ENCODE results near the gene APOL4.
"Not testable (repeated sequence)": the region's sequence is repeated elsewhere in the genome, so short reads cannot be mapped to it uniquely, and the experiment has no call there.

APOL4 gene

GRCh38 chr22:36201630-36202319 is at the start of gene APOL4:
Gene APOL4 (minus strand): TSS chr22:36201809. CDS start chr22:36201734, 75 bp downstream.
- ATAC-seq (replicated peaks) (no peak), DNase-seq (no peak)
- no peaks in the 10 kb centered on the region for H3K9me3 Mint-ChIP-seq
- H3K4me1 Mint-ChIP-seq, result peaks cover 15 to 23% of the 10 kb centered on the region in 2 donors
- no peak within 1 kb of the TSS for H3K4me3 Mint-ChIP-seq
- no peaks in the 10 kb centered on the region for H3K36me3 Mint-ChIP-seq
- H3K27me3 Mint-ChIP-seq, result peaks cover 18 to 25% of the 10 kb centered on the region in 2 donors
- H3K27ac Mint-ChIP-seq, result no peak within 1 kb of the TSS

- Mint-ChIP-seq H3K4me1 (peaks cover 28 to 35% of the 10 kb centered on the region in 2 donors), H3K27ac (peak overlapping the region; percentile 66), H3K36me3 (peaks cover 12 to 13% of the 10 kb centered on the region in 2 donors)
- H3K4me3 Mint-ChIP-seq; H3K27me3 Mint-ChIP-seq; ATAC-seq (replicated peaks); DNase-seq; H3K9me3 Mint-ChIP-seq: not testable (repeated sequence)
Measured at GRCh38 chr22:36250292-36250960, 48.8 kb upstream of the APOL4 start.

DNA sequence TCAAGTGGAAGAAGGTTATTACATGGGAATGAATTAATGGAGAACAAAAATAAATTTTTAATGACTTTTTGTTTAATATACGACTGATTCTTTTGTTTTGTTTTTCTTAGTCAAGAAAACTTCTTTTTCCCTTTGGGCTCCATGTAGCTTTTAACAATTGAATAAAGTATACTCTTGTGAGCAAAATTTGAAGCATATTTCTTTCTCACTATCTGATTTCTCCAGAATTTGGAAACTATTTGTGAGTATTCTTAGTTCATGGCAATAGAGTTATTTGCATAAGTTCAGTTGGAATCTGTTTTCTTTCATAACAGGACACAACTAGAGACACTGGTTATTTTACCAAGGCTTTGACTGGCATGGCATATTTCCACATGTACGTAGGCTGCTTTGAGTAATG is 47.6 kb upstream of the APOL4 start:
- H3K27ac Mint-ChIP-seq, result no peak overlapping the region
- no peak overlapping the region for H3K4me3 Mint-ChIP-seq
- peaks cover 4 to 6% of the 10 kb centered on the region in 2 donors for H3K9me3 Mint-ChIP-seq
- DNase-seq, result no peak
- peaks cover 27 to 29% of the 10 kb centered on the region in 2 donors for H3K4me1 Mint-ChIP-seq
- peaks cover 9 to 10% of the 10 kb centered on the region in 2 donors for H3K36me3 Mint-ChIP-seq
- H3K27me3 Mint-ChIP-seq, result no peaks in the 10 kb centered on the region
- ATAC-seq (replicated peaks), result no peak

GRCh38 chr22:36247955-36248354 is 46.3 kb upstream of the APOL4 start:
- no peak for DNase-seq
- no peak overlapping the region for H3K4me3 Mint-ChIP-seq
- no peak for ATAC-seq (replicated peaks)
- peaks cover 17% of the 10 kb centered on the region in 2 donors for H3K4me1 Mint-ChIP-seq
- no peak overlapping the region for H3K27ac Mint-ChIP-seq
- peaks cover 3 to 6% of the 10 kb centered on the region in 2 donors for H3K36me3 Mint-ChIP-seq
- H3K27me3 Mint-ChIP-seq, result no peaks in the 10 kb centered on the region
- peaks cover 4 to 6% of the 10 kb centered on the region in 2 donors for H3K9me3 Mint-ChIP-seq

DNA sequence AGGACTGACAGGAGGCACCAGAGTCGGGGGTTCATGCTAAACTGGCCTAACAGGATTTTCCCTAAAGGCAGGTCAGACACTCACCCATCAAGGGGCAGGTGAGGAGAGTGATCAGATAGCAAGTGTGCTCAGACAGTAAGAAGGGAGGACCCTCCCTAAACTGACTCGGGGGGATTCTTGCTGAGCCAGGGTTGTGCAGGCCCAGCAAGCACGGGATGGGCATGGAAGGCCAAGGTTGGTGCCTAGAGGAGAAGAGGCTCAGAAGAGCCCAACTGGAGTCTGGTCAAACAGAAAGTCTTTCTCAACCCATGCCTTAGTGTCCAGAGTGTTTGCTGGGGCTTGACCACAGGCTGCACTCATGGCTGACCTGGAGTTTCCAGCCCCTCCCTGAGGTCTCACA is 45.1 kb upstream of the APOL4 start:
- Mint-ChIP-seq H3K9me3 (peaks cover 8 to 9% of the 10 kb centered on the region in 2 donors), H3K4me1 (peaks cover 8 to 10% of the 10 kb centered on the region in 2 donors), H3K27ac (no peak overlapping the region), H3K4me3 (no peak overlapping the region), H3K27me3 (no peaks in the 10 kb centered on the region), H3K36me3 (peaks cover 3 to 6% of the 10 kb centered on the region in 2 donors)
- ATAC-seq (replicated peaks) (no peak), DNase-seq (no peak)

DNA sequence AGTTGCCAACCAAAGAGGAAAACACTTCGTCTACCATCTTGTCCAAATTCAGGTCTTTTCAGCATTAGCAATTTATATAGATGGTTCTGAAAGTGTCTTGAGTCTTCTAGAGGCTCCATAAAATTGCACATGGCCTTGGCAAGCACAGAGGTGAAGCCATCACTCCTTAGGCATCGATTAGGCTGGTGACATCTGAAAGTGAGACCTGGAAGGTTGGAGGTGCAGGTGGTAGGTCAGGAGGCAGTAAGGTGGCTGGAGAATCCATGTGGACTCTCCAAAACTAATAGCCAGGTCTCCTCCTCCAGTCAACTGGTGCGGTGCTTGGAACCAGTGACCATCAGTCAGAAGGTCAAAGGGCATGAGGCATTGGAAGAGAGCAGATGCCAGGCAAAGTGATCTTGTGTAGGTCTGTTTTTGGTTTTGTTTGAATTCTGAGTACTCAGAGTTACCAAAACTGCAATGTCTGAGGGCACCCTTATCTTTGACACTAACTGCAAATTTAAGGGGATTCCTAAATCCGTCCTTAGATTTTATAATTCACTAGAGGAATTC is 44.3 kb upstream of the APOL4 start:
- peaks cover 8 to 9% of the 10 kb centered on the region in 2 donors for H3K9me3 Mint-ChIP-seq
- H3K27me3 Mint-ChIP-seq, result no peaks in the 10 kb centered on the region
- peaks cover 3 to 6% of the 10 kb centered on the region in 2 donors for H3K36me3 Mint-ChIP-seq
- DNase-seq, result no peak
- no peak overlapping the region for H3K27ac Mint-ChIP-seq
- ATAC-seq (replicated peaks), result no peak
- H3K4me1 Mint-ChIP-seq, result peaks cover 5 to 10% of the 10 kb centered on the region in 2 donors
- no peak overlapping the region for H3K4me3 Mint-ChIP-seq

DNA sequence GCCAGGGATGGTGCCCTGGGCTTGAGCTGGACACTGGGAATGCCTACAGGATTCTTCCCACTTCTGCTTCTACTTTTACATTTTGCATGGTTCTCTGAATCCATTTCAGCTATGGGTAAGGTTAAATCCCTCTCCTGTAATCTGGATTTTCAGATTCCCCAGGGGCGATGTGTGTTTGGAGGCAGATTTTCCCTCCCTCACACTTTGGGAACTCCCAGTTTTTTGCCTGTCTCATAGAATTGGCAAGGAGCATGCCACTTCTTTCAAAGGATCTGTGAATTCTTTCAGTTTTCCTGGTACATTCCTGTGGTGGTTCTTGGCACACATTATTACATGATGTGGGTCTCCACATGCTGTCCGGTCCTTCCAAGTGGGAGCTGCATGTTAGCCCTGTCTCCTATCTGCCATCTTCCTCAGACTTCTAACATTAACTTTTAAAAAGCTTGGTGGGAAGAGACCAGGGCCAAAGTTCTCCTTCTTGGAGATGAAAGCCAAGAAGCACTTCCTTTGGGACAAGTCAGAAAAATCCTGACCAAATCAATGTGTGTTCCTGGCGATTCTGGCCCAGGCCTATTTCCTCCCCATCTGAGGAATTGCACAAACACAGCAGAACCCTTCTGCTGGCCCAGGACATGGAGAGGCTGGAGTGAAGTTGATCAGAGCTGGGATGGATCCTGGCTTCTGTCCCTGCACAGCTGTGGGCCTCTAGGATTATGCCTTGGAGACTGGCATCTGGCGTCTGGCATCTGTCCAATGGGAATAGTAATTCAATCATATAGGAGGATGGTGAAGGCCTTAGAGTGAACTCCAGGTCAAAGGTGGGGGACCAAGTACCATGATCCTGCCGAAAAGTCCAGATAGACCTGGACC is 43.1 kb upstream of the APOL4 start:
- Mint-ChIP-seq H3K9me3 (peaks cover 5 to 9% of the 10 kb centered on the region in 2 donors), H3K27me3 (no peaks in the 10 kb centered on the region), H3K36me3 (peaks cover 3 to 6% of the 10 kb centered on the region in 2 donors), H3K27ac (no peak overlapping the region), H3K4me1 (peaks cover 3 to 5% of the 10 kb centered on the region in 2 donors), H3K4me3 (no peak overlapping the region)
- ATAC-seq (replicated peaks) (no peak), DNase-seq (no peak)

- Mint-ChIP-seq H3K9me3 (peaks cover 5 to 9% of the 10 kb centered on the region in 2 donors), H3K36me3 (peaks cover 7 to 9% of the 10 kb centered on the region in 2 donors), H3K4me3 (no peak overlapping the region), H3K27ac (no peak overlapping the region), H3K4me1 (peaks cover 6 to 12% of the 10 kb centered on the region in 2 donors), H3K27me3 (no peaks in the 10 kb centered on the region)
- ATAC-seq (replicated peaks) (no peak), DNase-seq (no peak)
Measured at GRCh38 chr22:36243986-36244385, 42.4 kb upstream of the APOL4 start.

DNA sequence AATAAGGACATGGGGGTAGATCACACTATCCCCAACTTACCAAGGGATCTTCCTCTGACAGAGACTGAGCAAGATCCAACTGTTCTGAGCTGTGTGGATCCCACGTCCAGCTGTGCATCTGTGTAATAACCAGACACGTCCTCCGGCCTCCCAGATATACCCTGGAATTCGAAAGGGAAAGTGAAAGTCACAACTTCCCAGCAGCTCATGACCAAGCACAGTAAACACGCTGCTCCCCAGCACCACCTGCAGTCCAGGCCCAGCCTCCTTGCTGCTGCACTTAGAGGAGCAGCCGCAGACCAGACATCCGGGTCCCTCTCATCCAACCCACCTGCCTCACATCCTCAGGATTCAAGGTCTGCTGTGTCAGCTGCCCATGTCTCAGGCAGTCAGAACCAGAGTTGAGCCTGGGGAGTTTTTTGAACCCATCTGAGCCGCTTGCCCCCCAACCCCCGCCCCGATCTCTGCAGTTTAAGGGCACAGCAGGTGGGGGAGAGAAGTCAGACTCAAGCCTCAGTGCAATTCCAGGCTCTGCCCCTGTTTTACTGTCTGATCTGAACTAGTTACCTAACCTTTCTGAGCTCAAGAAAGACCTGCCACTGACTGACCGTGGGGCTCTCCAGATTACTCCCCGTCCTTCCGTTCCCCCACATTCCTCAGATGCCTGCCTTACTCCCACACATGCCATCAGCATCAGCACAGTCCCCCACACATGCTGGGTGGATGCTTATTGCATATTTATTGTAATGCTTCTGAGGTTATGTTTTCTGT is 38.0 kb upstream of the APOL4 start, which contains the start of gene APOL2:
TSS of gene APOL2 (minus strand) at position 127 of the 771 bp plus-strand sequence. CDS start 6,365 bp downstream, outside the sequence.
- Mint-ChIP-seq H3K4me1 (peaks cover 31 to 53% of the 10 kb centered on the region in 2 donors), H3K9me3 (peaks cover 2 to 10% of the 10 kb centered on the region in 2 donors), H3K27me3 (no peaks in the 10 kb centered on the region), H3K27ac (peak within 1 kb of the TSS; percentile 98), H3K4me3 (peak within 1 kb of the TSS; percentile 97 to 99), H3K36me3 (peaks cover 27 to 37% of the 10 kb centered on the region in 2 donors)
- ATAC-seq (replicated peaks), result peak; percentile 99
- DNase-seq, result peak; percentile 82

- DNase-seq (no peak), ATAC-seq (replicated peaks) (peak; percentile 26 to 28)
- peaks cover 2 to 10% of the 10 kb centered on the region in 2 donors for H3K9me3 Mint-ChIP-seq
- H3K4me1 Mint-ChIP-seq, result peaks cover 34 to 57% of the 10 kb centered on the region in 2 donors
- peak overlapping the region; percentile 98 for H3K27ac Mint-ChIP-seq
- H3K4me3 Mint-ChIP-seq, result peak overlapping the region; percentile 97 to 99
- H3K27me3 Mint-ChIP-seq, result no peaks in the 10 kb centered on the region
- H3K36me3 Mint-ChIP-seq, result peaks cover 27 to 41% of the 10 kb centered on the region in 2 donors
Measured at GRCh38 chr22:36239150-36239400, 37.5 kb upstream of the APOL4 start.

- ATAC-seq (replicated peaks) (peak; percentile 10 to 12), DNase-seq (no peak)
- peaks cover 2 to 10% of the 10 kb centered on the region in 2 donors for H3K9me3 Mint-ChIP-seq
- H3K36me3 Mint-ChIP-seq, result peaks cover 30 to 45% of the 10 kb centered on the region in 2 donors
- peak overlapping the region; percentile 98 for H3K27ac Mint-ChIP-seq
- H3K4me3 Mint-ChIP-seq, result peak overlapping the region; percentile 97 to 99
- H3K4me1 Mint-ChIP-seq, result peaks cover 38 to 62% of the 10 kb centered on the region in 2 donors
- no peaks in the 10 kb centered on the region for H3K27me3 Mint-ChIP-seq
Measured at GRCh38 chr22:36238373-36239149, 37.0 kb upstream of the APOL4 start.

DNA sequence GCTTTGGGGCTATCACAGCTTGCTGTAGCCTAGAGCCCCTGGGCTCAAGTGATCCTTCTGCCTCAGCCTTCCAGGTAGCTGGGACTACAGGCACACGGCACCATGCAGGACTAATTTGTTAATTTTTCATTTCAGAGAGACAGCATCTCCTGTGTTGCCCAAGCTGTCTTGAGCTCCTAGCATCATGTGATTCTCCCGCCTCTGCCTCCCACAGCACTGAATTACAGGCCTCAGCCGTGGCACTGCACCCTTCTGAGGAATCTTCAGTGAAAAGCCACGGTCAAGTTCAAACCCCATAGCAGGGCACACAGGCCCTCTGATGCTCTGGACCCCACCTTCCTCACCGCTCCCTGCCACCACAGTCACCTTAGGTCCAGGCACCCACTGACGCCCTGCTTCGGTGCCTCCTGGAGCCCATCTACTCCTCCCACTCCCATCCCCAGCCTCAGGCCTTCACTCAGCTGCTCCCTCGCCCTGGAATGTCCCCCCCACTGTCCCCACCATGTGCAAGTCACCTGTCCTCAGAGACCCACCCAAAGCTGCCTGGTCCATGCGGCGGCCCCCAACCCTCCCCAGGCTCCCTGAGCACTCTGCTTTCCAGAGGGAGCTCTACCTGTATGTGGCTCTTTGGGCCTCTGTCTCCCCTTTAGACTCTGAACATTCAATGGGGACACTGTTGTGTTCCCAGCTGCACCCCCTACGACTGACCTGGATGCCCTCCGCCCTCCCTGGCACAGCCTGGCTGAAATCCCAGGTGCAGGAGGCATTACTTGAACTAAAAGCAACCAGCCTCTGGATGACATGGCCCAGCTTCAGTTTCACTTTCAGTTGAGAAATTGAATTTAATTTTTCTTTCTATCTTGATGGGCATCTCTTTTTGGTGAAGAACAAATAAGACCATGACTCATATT is 36.1 kb upstream of the APOL4 start:
- H3K4me3 Mint-ChIP-seq, result peak overlapping the region; percentile 97 to 99
- H3K27ac Mint-ChIP-seq, result peak overlapping the region; percentile 98
- H3K4me1 Mint-ChIP-seq, result peaks cover 47 to 70% of the 10 kb centered on the region in 2 donors
- peaks cover 34 to 53% of the 10 kb centered on the region in 2 donors for H3K36me3 Mint-ChIP-seq
- DNase-seq (no peak), ATAC-seq (replicated peaks) (no peak)
- H3K27me3 Mint-ChIP-seq, result no peaks in the 10 kb centered on the region
- peaks cover 2 to 9% of the 10 kb centered on the region in 2 donors for H3K9me3 Mint-ChIP-seq

All from stimulated activated naive B cell treated with anti-CD40 and anti-IgM and Interleukin-4, amounts not matched to agents 10 μg/mL and 1 μg/mL and 100 μg/mL, for 72 hours (primary cell).